BJ (cell line): ENCODE data around the gene GPR141. TPM values are rescaled to one million over a fixed set of nuclear protein-coding genes. Genes with fewer than 3 reads are reported as not detected.

ENCODE experiments used
- CTCF ChIA-PET: fragments of 350-600 bp; formaldehyde crosslinking; extraction: SDS; loops from one replicate; lab custom pipeline; 2021; ENCODE audit warnings: antibody characterized with exemption, inconsistent platforms; lab: Yijun Ruan, JAX
- POLR2A ChIA-PET: fragments of 300-600 bp; sonication (Branson Sonifier 250); formaldehyde crosslinking; extraction: SDS; loops from one replicate; lab custom pipeline; 2021; ENCODE audit warnings: antibody characterized with exemption; lab: Charles Lee
- DNase-seq: peaks from one replicate; pipeline ENCODE4 v3.0.0-alpha.2; 2011; ENCODE audit warnings: low read depth
- H3K27me3 ChIP-seq: 2 replicates; pipeline ENCODE4 v1.6.0; 2011; ENCODE audit warnings: low read length; ENCODE audit not compliant: control insufficient read depth, insufficient read depth
- H3K36me3 ChIP-seq: 2 replicates; pipeline ENCODE4 v1.5.1; 2011; ENCODE audit warnings: low read length; ENCODE audit not compliant: control insufficient read depth, insufficient read depth
- H3K4me3 ChIP-seq: 2 replicates; pipeline ENCODE4 v1.5.1; 2011; ENCODE audit warnings: low read depth, mild to moderate bottlenecking, control low read depth, low read length
- polyA plus RNA-seq: library from polyadenylated mRNA; depleted of rRNA; stranded (reverse); fragments of >200 nt; gene quantifications from 2 replicates; pipeline ENCODE4 v1.2.3, GENCODE V29; 2011
- TF ChIP-seq, protein P1 (sequence below): IDR thresholded peaks from 2 replicates; pipeline ENCODE4 v1.5.1; 2011; ENCODE audit warnings: low read depth, mild to moderate bottlenecking, control low read depth, inconsistent platforms, low read length, moderate library complexity; ENCODE audit not compliant: insufficient read depth

The GPR141 gene
- polyA plus RNA-seq, 1 experiment, result not detected

DNA sequence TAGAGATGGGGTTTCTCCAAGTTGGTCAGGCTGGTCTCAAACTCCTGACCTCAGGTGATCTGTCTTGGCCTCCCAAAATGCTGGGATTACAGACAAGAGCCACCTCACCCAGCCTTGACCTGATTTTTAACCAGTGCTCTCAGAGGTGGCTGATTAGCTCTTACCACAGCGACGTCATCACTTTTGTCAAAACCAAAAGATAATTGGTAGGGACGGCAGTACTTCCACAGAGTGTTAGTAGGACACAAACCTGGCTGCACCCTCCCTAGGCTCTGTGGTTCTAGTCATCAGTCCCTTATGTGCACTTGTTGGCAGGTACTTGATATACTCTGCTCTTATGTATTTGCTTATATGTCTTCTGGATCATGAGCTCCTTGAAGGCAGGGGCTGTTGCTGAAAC is 74.0 kb downstream of the GPR141 start:
- ChIA-PET CTCF (no interaction called here), POLR2A (no interaction called here)
- TF ChIP-seq, protein P1, sequence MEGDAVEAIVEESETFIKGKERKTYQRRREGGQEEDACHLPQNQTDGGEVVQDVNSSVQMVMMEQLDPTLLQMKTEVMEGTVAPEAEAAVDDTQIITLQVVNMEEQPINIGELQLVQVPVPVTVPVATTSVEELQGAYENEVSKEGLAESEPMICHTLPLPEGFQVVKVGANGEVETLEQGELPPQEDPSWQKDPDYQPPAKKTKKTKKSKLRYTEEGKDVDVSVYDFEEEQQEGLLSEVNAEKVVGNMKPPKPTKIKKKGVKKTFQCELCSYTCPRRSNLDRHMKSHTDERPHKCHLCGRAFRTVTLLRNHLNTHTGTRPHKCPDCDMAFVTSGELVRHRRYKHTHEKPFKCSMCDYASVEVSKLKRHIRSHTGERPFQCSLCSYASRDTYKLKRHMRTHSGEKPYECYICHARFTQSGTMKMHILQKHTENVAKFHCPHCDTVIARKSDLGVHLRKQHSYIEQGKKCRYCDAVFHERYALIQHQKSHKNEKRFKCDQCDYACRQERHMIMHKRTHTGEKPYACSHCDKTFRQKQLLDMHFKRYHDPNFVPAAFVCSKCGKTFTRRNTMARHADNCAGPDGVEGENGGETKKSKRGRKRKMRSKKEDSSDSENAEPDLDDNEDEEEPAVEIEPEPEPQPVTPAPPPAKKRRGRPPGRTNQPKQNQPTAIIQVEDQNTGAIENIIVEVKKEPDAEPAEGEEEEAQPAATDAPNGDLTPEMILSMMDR, result no peak

DNA sequence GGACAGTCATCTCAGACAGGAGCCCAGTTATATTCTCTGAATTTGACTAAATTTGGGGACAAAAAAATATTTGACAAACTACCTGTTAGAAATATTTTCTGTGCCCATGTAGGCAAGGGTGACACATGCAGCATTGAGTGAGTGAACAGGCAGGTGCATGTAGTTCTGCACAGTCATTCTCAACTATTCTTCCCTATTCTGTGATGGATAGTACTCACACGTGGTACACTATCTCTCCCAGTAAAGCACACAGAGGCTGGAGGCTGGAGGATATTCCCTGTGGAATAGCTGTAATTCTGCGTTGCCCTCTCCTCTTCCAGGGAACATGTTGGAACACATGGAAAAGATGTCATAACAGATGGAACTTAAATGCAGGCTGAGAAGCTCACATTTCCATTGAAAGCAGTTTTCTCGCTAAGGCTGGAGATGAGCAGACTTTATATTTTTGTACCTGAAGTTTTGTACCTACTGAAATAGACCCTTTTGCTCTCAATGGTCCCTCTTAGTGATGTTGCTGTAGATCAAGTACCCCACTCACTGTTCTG is 75.0 kb downstream of the GPR141 start:
- Histone ChIP-seq H3K4me3 (no peak overlapping the region), H3K27me3 (no peaks in the 10 kb centered on the region), H3K36me3 (no peaks in the 10 kb centered on the region)
- DNase-seq, result no peak
- TF ChIP-seq, protein P1, result no peak
- CTCF ChIA-PET, result no interaction called here
- POLR2A ChIA-PET, result no interaction called here

More for the DNA sequence above, 74.0 kb downstream of the GPR141 start:
- H3K27me3 ChIP-seq, result no peaks in the 10 kb centered on the region
- H3K4me3 ChIP-seq, result no peak overlapping the region
- no peaks in the 10 kb centered on the region for H3K36me3 ChIP-seq
- DNase-seq, result no peak

DNA sequence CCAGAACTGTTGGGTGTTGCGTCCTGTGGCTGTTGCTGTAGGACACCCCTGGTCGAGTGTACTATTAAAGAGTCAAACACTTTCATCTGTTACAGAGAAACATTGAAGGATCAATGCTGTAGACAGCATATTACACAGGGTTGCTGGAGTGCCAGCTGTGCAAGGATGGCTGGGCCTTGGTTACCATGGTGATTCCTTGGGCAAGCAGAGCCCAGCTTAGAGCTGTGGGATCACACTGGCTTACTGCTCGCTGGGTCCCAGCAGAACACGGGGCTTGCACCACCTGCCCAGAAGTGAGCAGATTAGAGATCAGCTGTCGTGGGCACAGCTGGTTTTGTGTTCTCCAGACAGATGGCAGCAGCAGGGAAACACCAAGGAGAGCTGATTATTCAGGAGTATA is 76.0 kb downstream of the GPR141 start:
- Histone ChIP-seq H3K4me3 (no peak overlapping the region), H3K27me3 (no peaks in the 10 kb centered on the region), H3K36me3 (no peaks in the 10 kb centered on the region)
- ChIA-PET POLR2A (no interaction called here), CTCF (no interaction called here)
- TF ChIP-seq, protein P1, result no peak
- no peak for DNase-seq

DNA sequence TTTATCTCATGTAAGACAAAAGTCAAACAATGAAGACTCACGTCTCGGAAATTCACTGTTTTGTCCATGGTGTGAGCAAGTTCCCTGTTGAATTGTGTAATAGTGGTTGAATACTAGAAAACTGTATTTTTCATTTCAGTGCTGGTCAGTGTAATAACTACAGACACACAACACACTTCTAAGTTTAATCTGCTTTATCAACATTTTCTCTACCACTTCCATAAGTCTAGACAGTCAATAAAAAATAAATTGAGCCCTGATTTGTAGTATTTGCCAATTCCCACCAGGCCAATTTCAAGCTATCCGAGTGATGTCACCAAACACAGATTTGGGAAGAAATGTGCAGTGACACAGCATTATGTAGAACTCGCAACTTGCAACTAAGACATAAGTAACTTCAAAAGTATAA is 81.9 kb downstream of the GPR141 start:
- no peak for DNase-seq
- ChIA-PET CTCF (no interaction called here), POLR2A (no interaction called here)
- H3K36me3 ChIP-seq, result no peaks in the 10 kb centered on the region
- H3K4me3 ChIP-seq, result no peak overlapping the region
- H3K27me3 ChIP-seq, result no peaks in the 10 kb centered on the region
- TF ChIP-seq, protein P1, result no peak

DNA sequence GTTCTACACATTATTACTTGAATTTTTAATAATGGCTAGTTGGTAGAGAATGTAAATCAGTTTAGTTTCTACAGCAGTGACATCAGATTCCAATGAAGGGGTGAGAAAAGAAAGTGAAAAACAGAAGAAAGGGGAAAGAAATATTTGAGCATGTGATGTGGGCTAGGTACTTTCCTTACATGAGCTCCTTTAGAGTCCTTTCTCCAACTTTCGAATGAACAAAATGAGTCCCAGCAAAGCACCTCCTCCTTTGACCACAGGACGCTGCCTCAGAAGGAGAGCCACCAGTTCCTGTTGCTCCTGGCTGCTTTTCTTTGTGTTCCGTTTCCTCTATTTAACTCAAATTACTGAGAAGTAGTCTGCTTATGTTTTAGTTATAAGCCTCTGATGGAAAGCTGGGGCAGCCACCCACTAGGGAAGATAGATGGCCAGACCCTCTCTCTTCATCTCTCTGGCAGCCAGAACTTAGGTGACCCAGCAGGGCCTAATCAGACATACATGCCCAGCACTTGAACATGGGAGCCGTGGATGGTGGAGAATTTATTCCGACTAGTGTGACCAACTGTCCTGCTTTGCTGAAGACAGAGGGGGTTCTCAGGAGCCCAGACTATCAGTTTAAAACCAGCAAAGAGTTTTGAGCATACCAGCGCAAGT is 82.4 kb downstream of the GPR141 start:
- H3K4me3 ChIP-seq, result no peak overlapping the region
- POLR2A ChIA-PET, result no interaction called here
- TF ChIP-seq, protein P1, result no peak
- no peaks in the 10 kb centered on the region for H3K27me3 ChIP-seq
- CTCF ChIA-PET, result no interaction called here
- no peaks in the 10 kb centered on the region for H3K36me3 ChIP-seq
- DNase-seq, result no peak
